AG04450 (cell line): ENCODE measurements around the gene TLX2. TPM values are rescaled to one million over a fixed set of nuclear protein-coding genes. Genes with fewer than 3 reads are reported as not detected.

ENCODE experiments used
- CTCF ChIA-PET: fragments of 300-600, 350-600 bp; formaldehyde crosslinking; extraction: SDS; loops from one replicate; lab custom pipeline; 2022; ENCODE audit warnings: antibody characterized with exemption, inconsistent platforms; lab: Charles Lee
- POLR2A ChIA-PET: fragments of 350-600 bp; formaldehyde crosslinking; extraction: SDS; loops from one replicate; lab custom pipeline; 2021; ENCODE audit warnings: antibody characterized with exemption, inconsistent platforms; lab: Yijun Ruan, JAX
- DNase-seq: peaks from one replicate; pipeline ENCODE4 v3.0.0-alpha.2; 2011; ENCODE audit warnings: low read depth, low spot score
- H3K27ac ChIP-seq: one replicate; pipeline ENCODE4 v1.5.1; 2012; ENCODE audit warnings: low read depth, low read length, control low read depth
- H3K27me3 ChIP-seq: one replicate; pipeline ENCODE4 v1.6.0; 2012; ENCODE audit warnings: low read length; ENCODE audit not compliant: control insufficient read depth, insufficient read depth
- H3K4me3 ChIP-seq: 2 replicates; pipeline ENCODE4 v1.5.1; 2011; ENCODE audit warnings: mild to moderate bottlenecking, low read depth, low read length, control low read depth
- H3K9me3 ChIP-seq: 2 replicates; pipeline ENCODE4 v1.5.1; 2012; ENCODE audit warnings: low read length; ENCODE audit not compliant: control insufficient read depth, insufficient read depth
- CTCF ChIP-seq: IDR thresholded peaks from 2 replicates; pipeline ENCODE4 v1.5.1; 2011; ENCODE audit warnings: low read depth, low read length, control low read depth, inconsistent platforms
- polyA plus RNA-seq: library from polyadenylated mRNA; depleted of rRNA; stranded (reverse); fragments of >200 nt; gene quantifications from 2 replicates; pipeline ENCODE4 v1.2.3, GENCODE V29; 2011

The TLX2 gene
- polyA plus RNA-seq, 1 experiment: not detected

- H3K9me3 ChIP-seq: peaks cover 6% of the 10 kb centered on the region; the same call in 1 of the 2 replicates
- POLR2A ChIA-PET: interaction anchor here (0.6 kb wide), 1 partner anchor 13 kb away, joined by 5 read pairs; no protein-coding TSS in a partner anchor
- no peak overlapping the region for H3K27ac ChIP-seq
- DNase-seq: no peak
- CTCF ChIA-PET: interaction anchor here (0.6 kb wide), 1 partner anchor 35 kb away, joined by 3 read pairs; no protein-coding TSS in a partner anchor
- H3K27me3 ChIP-seq: no peaks in the 10 kb centered on the region
- H3K4me3 ChIP-seq: peak overlapping the region; percentile 97
- TF ChIP-seq CTCF: no peak
These were observed 38.0 kb downstream of the TLX2 start for GRCh38 chr2:74551942-74552913.

- Histone ChIP-seq H3K9me3 (peaks cover 6% of the 10 kb centered on the region; the same call in 1 of the 2 replicates), H3K27ac (peak overlapping the region; percentile 47), H3K27me3 (no peaks in the 10 kb centered on the region), H3K4me3 (peak overlapping the region; percentile 97)
- ChIA-PET CTCF (interaction anchor here (0.6 to 1.0 kb wide), 2 partner anchors 32 to 34 kb away, joined by 3 to 5 read pairs; no protein-coding TSS in a partner anchor), POLR2A (interaction anchor here (0.6 to 1.2 kb wide), 10 partner anchors 12 to 71 kb away, joined by 3 to 9 read pairs (median 5); no protein-coding TSS in a partner anchor)
- no peak for DNase-seq
- no peak for TF ChIP-seq CTCF
These were observed 38.9 kb downstream of the TLX2 start for GRCh38 chr2:74552914-74553811.

GRCh38 chr2:74553892-74554819, 39.9 kb downstream of the TLX2 start, which contains the start of the genes DOK1 and LOXL3:
TSS of gene DOK1 (plus strand) at chr2:74554720. CDS start at chr2:74554755, 35 bp downstream.
TSS of gene LOXL3 (minus strand) at chr2:74553942. CDS start at chr2:74552634, 1,308 bp downstream.
- peak; percentile 83 for DNase-seq
- TF ChIP-seq CTCF: no peak
- POLR2A ChIA-PET: interaction anchor here (0.6 to 1.2 kb wide), 12 partner anchors 13 to 97 kb away, joined by 3 to 15 read pairs (median 5); no protein-coding TSS in a partner anchor
- peak within 1 kb of the TSS; percentile 91 for H3K27ac ChIP-seq
- H3K4me3 ChIP-seq: peak within 1 kb of the TSS; percentile 97
- peaks cover 4% of the 10 kb centered on the region; the same call in 1 of the 2 replicates for H3K9me3 ChIP-seq
- CTCF ChIA-PET: interaction anchor here (0.6 to 1.0 kb wide), 5 partner anchors 22 to 322 kb away, joined by 4 to 10 read pairs (median 5); no protein-coding TSS in a partner anchor
- no peaks in the 10 kb centered on the region for H3K27me3 ChIP-seq

GRCh38 chr2:74554820-74555531, 40.7 kb downstream of the TLX2 start:
- Histone ChIP-seq H3K9me3 (no peaks in the 10 kb centered on the region; the same call in 1 of the 2 replicates), H3K27me3 (no peaks in the 10 kb centered on the region), H3K27ac (peak overlapping the region; percentile 47), H3K4me3 (peak overlapping the region; percentile 97)
- no peak for DNase-seq
- CTCF ChIA-PET: no interaction called here
- POLR2A ChIA-PET: interaction anchor here (0.9 to 1.0 kb wide), 2 partner anchors 12 to 23 kb away, joined by 3 to 7 read pairs; no protein-coding TSS in a partner anchor
- TF ChIP-seq CTCF: no peak
